Measurements from ENCODE around the gene PIK3C2G. TPM values are rescaled to one million over a fixed set of nuclear protein-coding genes. Genes with fewer than 3 reads are reported as not detected.

PIK3C2G gene
- total and polyA plus RNA-seq, 10 of the 15 experiments (the other 5 are each of a cell fraction or from before 2014, with no cell fraction given): not detected

- in situ Hi-C loops (cut with MboI): no loop called here
- TF ChIP-seq MTA3 (IDR thresholded peaks at IDR 0.05; ENCODE audit: borderline replicate concordance, low read length) (no peak), YY1 (IDR thresholded peaks at IDR 0.05; ENCODE audit: low read depth, low read length) (no peak), LARP7 (IDR thresholded peaks at IDR 0.05) (no peak), IKZF1 (conservative IDR thresholded peaks at IDR 0.05) (no peak), USF1 (IDR thresholded peaks at IDR 0.05; ENCODE audit: borderline replicate concordance, extremely low read length, insufficient read depth, low read depth, low read length) (no peak), RELB (IDR thresholded peaks at IDR 0.05; ENCODE audit: low read depth) (no peak), DPF2 (IDR thresholded peaks at IDR 0.05) (no peak), ZZZ3 (IDR thresholded peaks at IDR 0.05; ENCODE audit: control insufficient read depth, insufficient read length, low read depth) (no peak), HDGF (IDR thresholded peaks at IDR 0.05) (no peak), BCL11A (IDR thresholded peaks at IDR 0.05; ENCODE audit: low read depth, low read length) (no peak), PRDM15 (CRISPR knock-in tag; IDR thresholded peaks at IDR 0.05) (no peak), CREB1 (IDR thresholded peaks at IDR 0.05; ENCODE audit: low read depth) (no peak), BMI1 (IDR thresholded peaks at IDR 0.05; ENCODE audit: borderline replicate concordance) (no peak)
Observed at GRCh38 chr12:18676141-18676540, 414.8 kb downstream of the PIK3C2G start.

More at GRCh38 chr12:18676141-18676540, 414.8 kb downstream of the PIK3C2G start:
- no peak for ATAC-seq
- CTCF ChIA-PET: no interaction called here
- no peak overlapping the region for H3K27ac ChIP-seq (ENCODE audit: control insufficient read depth, insufficient read depth)
- no peaks in the 10 kb centered on the region for H4K20me1 ChIP-seq (ENCODE audit: control insufficient read depth, insufficient read depth)
- no TSS peak for BruUV-seq (replicated peaks)
- no peak for DNase-seq (ENCODE audit: low read depth, low spot score)
- H2AFZ ChIP-seq (ENCODE audit: control insufficient read depth, low read depth, low read length): no peak overlapping the region
- H3K27me3 ChIP-seq (replicated peaks in 1 of 2; ENCODE audit: control insufficient read depth in 2 of 2, insufficient read depth in 2 of 2, low read length in 1 of 2): no peaks in the 10 kb centered on the region
- POLR2A ChIA-PET: no interaction called here
- H3K4me1 ChIP-seq (ENCODE audit: control insufficient read depth, insufficient read depth, low read length): no peaks in the 10 kb centered on the region
- intact Hi-C loops (cut with micrococcal nuclease; ENCODE audit: unreplicated experiment): no loop called here
- H3K79me2 ChIP-seq (ENCODE audit: control insufficient read depth, insufficient read depth, low read length): no peaks in the 10 kb centered on the region
- H3K9ac ChIP-seq (ENCODE audit: control insufficient read depth, insufficient read depth, low read length): no peak overlapping the region
- no peak overlapping the region for H3K4me2 ChIP-seq (ENCODE audit: control insufficient read depth, insufficient read depth)
- H3K9me3 ChIP-seq (replicated peaks; ENCODE audit: control insufficient read depth, insufficient read depth, low read length): no peaks in the 10 kb centered on the region
- no peak for FAIRE-seq
- RAD21 ChIA-PET (ENCODE audit: unreplicated experiment): interaction anchor here (0.6 kb wide), 1 partner anchor 24 kb away, joined by 5 read pairs; no protein-coding TSS in a partner anchor
- SMC1A ChIA-PET (ENCODE audit: uncharacterized antibody, unreplicated experiment): no interaction called here
- no peak overlapping the region for H3K4me3 ChIP-seq
- H3K36me3 ChIP-seq (ENCODE audit: control insufficient read depth in 2 of 2, insufficient read depth in 2 of 2, low read length in 1 of 2): no peaks in the 10 kb centered on the region

Measured in GM12878 (cell line).